GM12864 (cell line): ENCODE data around the gene NAT16.

Experiments
- DNase-seq: peaks from one replicate; pipeline ENCODE4 v3.0.0-alpha.2; 2011; ENCODE audit warnings: low read depth
- H3K4me3 ChIP-seq: 2 replicates; pipeline ENCODE4 v1.5.1; 2011; ENCODE audit warnings: mild to moderate bottlenecking, low read depth, low read length, control low read depth
- CTCF ChIP-seq: IDR thresholded peaks from 2 replicates; pipeline ENCODE4 v1.5.1; 2011; ENCODE audit warnings: low read depth, mild to moderate bottlenecking, moderate library complexity, low read length, control low read depth, inconsistent platforms; ENCODE audit errors: missing control alignments

The NAT16 gene

DNA sequence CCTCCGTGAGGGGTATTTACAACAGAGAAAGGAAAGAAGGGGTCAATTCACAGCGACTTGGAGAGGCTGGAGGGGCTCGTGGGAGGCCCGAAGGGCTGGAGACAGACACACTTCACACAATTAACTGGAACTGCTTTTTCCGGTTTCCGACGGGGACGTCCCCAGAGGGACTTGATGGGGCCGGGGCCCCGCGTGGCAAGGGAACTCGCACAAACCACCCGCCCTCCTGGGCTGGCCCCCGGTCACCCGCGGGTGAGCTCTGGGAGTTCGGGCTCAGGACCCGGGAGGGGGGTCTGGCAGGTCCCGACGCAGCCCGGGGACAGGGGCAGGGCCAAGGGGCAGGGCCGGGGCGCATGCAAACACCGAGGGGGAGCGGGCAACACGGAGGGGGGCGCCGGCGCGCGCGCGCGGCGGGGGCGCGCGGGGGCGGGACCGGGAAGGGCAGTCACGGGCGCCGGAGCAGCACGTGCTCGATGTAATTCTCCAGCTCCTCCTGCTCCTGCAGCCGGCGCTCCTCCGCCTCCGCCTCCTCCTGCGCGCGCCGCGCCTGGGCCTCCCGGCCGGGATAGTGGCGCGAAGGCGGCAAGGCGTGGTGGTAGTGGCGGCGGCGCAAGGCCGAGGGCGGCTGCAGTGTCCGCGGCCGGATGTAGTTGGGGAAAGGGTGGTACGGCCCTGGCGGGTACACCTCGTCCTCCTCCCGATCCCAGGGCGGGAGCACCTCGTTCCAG is 17.4 kb downstream of the NAT16 start:
- peak overlapping the region; percentile 45 for H3K4me3 ChIP-seq
- DNase-seq, result no peak
- no peak for TF ChIP-seq CTCF

- no peak overlapping the region for H3K4me3 ChIP-seq
- TF ChIP-seq CTCF, result no peak
- DNase-seq, result no peak
Observed at GRCh38 chr7:101161692-101162471, 18.2 kb downstream of the NAT16 start.

DNA sequence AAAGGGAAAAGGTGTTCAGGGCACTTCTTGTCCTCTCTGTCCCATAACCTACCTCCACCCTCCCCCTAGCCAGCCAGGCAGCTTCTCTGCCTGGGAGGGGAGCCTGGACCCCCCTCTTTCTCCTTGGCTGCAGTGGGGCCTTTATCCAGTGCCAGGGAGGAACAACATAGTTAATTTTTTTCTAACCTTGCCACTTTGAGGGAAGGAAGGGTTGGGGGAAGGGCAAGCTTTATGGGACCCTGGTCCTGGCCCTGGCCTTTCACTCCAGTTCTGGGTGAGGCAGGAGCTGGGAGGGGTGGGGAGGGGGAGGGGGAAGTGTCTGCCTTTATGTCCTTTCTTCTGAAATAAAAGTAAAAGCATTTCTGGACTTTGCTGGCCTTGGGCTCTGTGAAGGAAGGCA is 19.2 kb downstream of the NAT16 start:
- TF ChIP-seq CTCF, result no peak
- H3K4me3 ChIP-seq, result no peak overlapping the region
- DNase-seq, result no peak

- no peak for TF ChIP-seq CTCF
- no peak for DNase-seq
- no peak overlapping the region for H3K4me3 ChIP-seq
Observed at GRCh38 chr7:101159696-101160674, 20.1 kb downstream of the NAT16 start.

DNA sequence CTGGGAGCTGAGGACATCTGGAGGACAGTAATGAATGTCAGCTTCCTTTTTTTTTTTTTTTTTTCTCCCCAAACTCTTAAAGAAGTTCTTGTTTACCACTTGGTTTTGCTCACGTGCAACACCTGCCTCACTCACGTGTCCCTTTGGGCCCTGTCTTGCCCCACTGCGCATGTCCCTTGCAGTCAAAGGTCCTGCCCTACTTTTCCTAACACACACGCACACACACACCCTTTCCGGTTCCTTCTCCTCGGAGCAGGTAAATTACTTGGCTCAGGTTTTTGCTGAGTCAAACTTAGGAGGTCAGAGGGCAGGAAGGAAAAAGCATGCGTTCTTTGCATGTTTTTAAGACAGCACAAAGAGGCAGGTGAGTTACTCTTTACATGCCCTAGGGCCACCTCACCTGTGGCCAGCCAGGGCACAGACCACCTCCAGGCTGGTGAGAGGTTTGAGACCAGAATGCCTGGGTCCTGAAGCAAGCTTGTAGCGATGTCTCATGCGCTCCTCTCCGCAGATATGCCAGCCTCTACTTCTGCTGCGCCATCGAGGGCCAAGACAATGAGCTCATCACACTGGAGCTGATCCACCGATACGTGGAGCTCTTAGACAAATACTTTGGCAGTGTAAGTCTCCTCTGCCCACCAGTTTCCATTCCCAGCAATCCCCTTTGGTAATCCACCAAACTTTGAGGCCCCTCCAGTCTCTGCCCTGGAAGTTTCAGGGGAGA is 23.1 kb downstream of the NAT16 start:
- H3K4me3 ChIP-seq, result no peak overlapping the region
- TF ChIP-seq CTCF, result no peak
- no peak for DNase-seq

DNA sequence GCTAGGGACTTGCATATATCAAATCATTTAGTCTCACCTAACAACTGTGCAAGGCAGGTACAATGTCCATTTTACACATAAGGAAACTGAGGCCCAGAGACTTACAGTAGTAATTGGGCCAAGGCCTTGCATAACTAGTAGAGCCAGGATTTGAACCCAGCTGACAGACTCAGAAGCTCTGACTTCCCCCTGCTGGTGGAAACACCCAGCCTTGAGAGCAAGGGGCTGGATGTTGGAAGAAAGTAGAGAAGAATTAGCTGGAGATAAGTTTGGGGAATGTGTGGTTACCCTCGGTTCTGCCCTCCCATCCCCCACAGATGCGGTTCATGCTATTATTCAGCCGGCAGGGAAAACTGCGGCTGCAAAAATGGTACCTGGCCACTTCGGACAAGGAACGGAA is 23.8 kb downstream of the NAT16 start:
- DNase-seq, result no peak
- TF ChIP-seq CTCF, result no peak
- H3K4me3 ChIP-seq, result no peak overlapping the region
